Mucosa of rectum (tissue), 2 donors: ENCODE measurements around the gene MBP.

Source experiments
- H3K27ac ChIP-seq, 2 donors: one replicate each; pipeline ENCODE4 v1.7.0; 2013; ENCODE audit warnings: inconsistent platforms in 2 of 2, low read depth in 2 of 2, low read length in 2 of 2
- H3K27me3 ChIP-seq, 2 donors: one replicate each; pipeline ENCODE4 v1.7.0; 2013; ENCODE audit warnings: low read length in 2 of 2; ENCODE audit not compliant: control insufficient read depth in 2 of 2, insufficient read depth in 2 of 2
- H3K36me3 ChIP-seq, 2 donors: one replicate each; pipeline ENCODE4 v1.7.0; 2013; ENCODE audit warnings: low read length in 2 of 2; ENCODE audit not compliant: control insufficient read depth in 2 of 2, insufficient read depth in 2 of 2
- H3K4me1 ChIP-seq, 2 donors: one replicate each; pipeline ENCODE4 v1.7.0; 2013; ENCODE audit warnings: low read length in 2 of 2, mild to moderate bottlenecking in 1 of 2; ENCODE audit not compliant: control insufficient read depth in 2 of 2, insufficient read depth in 2 of 2
- H3K4me3 ChIP-seq, 2 donors: one replicate each; pipeline ENCODE4 v1.7.0; 2013; ENCODE audit warnings: low read length in 2 of 2
- H3K9ac ChIP-seq, 2 donors: one replicate each; pipeline ENCODE4 v1.7.0; 2013; ENCODE audit warnings: low read length in 2 of 2, low read depth in 1 of 2, mild to moderate bottlenecking in 1 of 2
- H3K9me3 ChIP-seq, 2 donors: one replicate each; pipeline ENCODE4 v1.7.0; 2013; ENCODE audit warnings: low read length in 2 of 2; ENCODE audit not compliant: control insufficient read depth in 2 of 2
- donor health status: healthy.
- donor health status: Normal muscosa, but diverticular disease.

MBP gene

GRCh38 chr18:77143196-77143595 lies 10.6 kb upstream of the MBP start:
- Histone ChIP-seq H3K36me3 (no peaks in the 10 kb centered on the region), H3K27ac (no peak overlapping the region), H3K9me3 (peaks cover 0 to 5% of the 10 kb centered on the region in 2 donors), H3K9ac (no peak overlapping the region), H3K4me3 (no peak overlapping the region), H3K27me3 (no peaks in the 10 kb centered on the region), H3K4me1 (no peaks in the 10 kb centered on the region)

- no peaks in the 10 kb centered on the region for H3K27me3 ChIP-seq
- no peaks in the 10 kb centered on the region for H3K36me3 ChIP-seq
Measured at GRCh38 chr18:77141401-77142118, 9.0 kb upstream of the MBP start.

GRCh38 chr18:77140439-77141109 lies 8.0 kb upstream of the MBP start:
- Histone ChIP-seq H3K27ac (no peak overlapping the region), H3K9ac (no peak overlapping the region), H3K9me3 (peaks cover 0 to 5% of the 10 kb centered on the region in 2 donors)

More at GRCh38 chr18:77141401-77142118, 9.0 kb upstream of the MBP start:
- H3K9me3 ChIP-seq, result peaks cover 0 to 5% of the 10 kb centered on the region in 2 donors
- H3K4me3 ChIP-seq, result no peak overlapping the region
- no peak overlapping the region for H3K27ac ChIP-seq
- H3K9ac ChIP-seq, result no peak overlapping the region
- H3K4me1 ChIP-seq, result no peaks in the 10 kb centered on the region

GRCh38 chr18:77140030-77140429 lies 7.4 kb upstream of the MBP start:
- Histone ChIP-seq H3K4me1 (no peaks in the 10 kb centered on the region), H3K4me3 (no peak overlapping the region), H3K27ac (no peak overlapping the region), H3K27me3 (no peaks in the 10 kb centered on the region), H3K9me3 (peaks cover 0 to 5% of the 10 kb centered on the region in 2 donors), H3K9ac (no peak overlapping the region), H3K36me3 (no peaks in the 10 kb centered on the region)

More at GRCh38 chr18:77140439-77141109, 8.0 kb upstream of the MBP start:
- Histone ChIP-seq H3K4me1 (no peaks in the 10 kb centered on the region), H3K36me3 (no peaks in the 10 kb centered on the region), H3K4me3 (no peak overlapping the region), H3K27me3 (no peaks in the 10 kb centered on the region)

GRCh38 chr18:77139619-77140018 lies 7.0 kb upstream of the MBP start:
- Histone ChIP-seq H3K27ac (no peak overlapping the region), H3K9ac (no peak overlapping the region), H3K4me3 (no peak overlapping the region), H3K36me3 (no peaks in the 10 kb centered on the region), H3K9me3 (peaks cover 0 to 5% of the 10 kb centered on the region in 2 donors), H3K4me1 (no peaks in the 10 kb centered on the region), H3K27me3 (no peaks in the 10 kb centered on the region)

- H3K9ac ChIP-seq, result no peak overlapping the region
- no peak overlapping the region for H3K4me3 ChIP-seq
- H3K27ac ChIP-seq, result no peak overlapping the region
- H3K4me1 ChIP-seq, result peaks cover 4 to 10% of the 10 kb centered on the region in 2 donors
- no peaks in the 10 kb centered on the region for H3K27me3 ChIP-seq
- no peaks in the 10 kb centered on the region for H3K36me3 ChIP-seq
- H3K9me3 ChIP-seq, result peaks cover 0 to 2% of the 10 kb centered on the region in 2 donors
Measured at GRCh38 chr18:77138270-77138669, 5.7 kb upstream of the MBP start.

- Histone ChIP-seq H3K27me3 (no peaks in the 10 kb centered on the region), H3K36me3 (no peaks in the 10 kb centered on the region), H3K4me3 (no peak overlapping the region), H3K4me1 (peaks cover 4 to 13% of the 10 kb centered on the region in 2 donors), H3K9ac (no peak overlapping the region), H3K27ac (no peak overlapping the region), H3K9me3 (no peaks in the 10 kb centered on the region)
Measured at GRCh38 chr18:77137851-77138250, 5.3 kb upstream of the MBP start.

GRCh38 chr18:77136871-77137665 lies 4.5 kb upstream of the MBP start:
- Histone ChIP-seq H3K27ac (no peak overlapping the region), H3K27me3 (no peaks in the 10 kb centered on the region), H3K36me3 (no peaks in the 10 kb centered on the region)

GRCh38 chr18:77136076-77136718 lies 3.6 kb upstream of the MBP start:
- Histone ChIP-seq H3K4me1 (peaks cover 4 to 14% of the 10 kb centered on the region in 2 donors), H3K27me3 (no peaks in the 10 kb centered on the region), H3K27ac (no peak overlapping the region), H3K9ac (no peak overlapping the region), H3K36me3 (no peaks in the 10 kb centered on the region), H3K9me3 (no peaks in the 10 kb centered on the region), H3K4me3 (no peak overlapping the region)

More at GRCh38 chr18:77136871-77137665, 4.5 kb upstream of the MBP start:
- Histone ChIP-seq H3K9ac (no peak overlapping the region), H3K9me3 (no peaks in the 10 kb centered on the region), H3K4me1 (peaks cover 4 to 13% of the 10 kb centered on the region in 2 donors), H3K4me3 (no peak overlapping the region)
